Muscle layer of colon (tissue), 2 donors: Measurements from ENCODE around the gene EML2.
"Not testable (repeated sequence)": the region's sequence is repeated elsewhere in the genome, so short reads cannot be mapped to it uniquely, and the experiment has no call there.

Experiments used
- H3K27ac ChIP-seq: one replicate; pipeline ENCODE4 v1.7.0; 2013; ENCODE audit warnings: low read depth, mild to moderate bottlenecking, low read length, moderate library complexity
- H3K27me3 ChIP-seq, 2 donors: one replicate each; pipeline ENCODE4 v1.7.0; 2013; ENCODE audit warnings: low read length in 2 of 2, mild to moderate bottlenecking in 2 of 2; ENCODE audit not compliant: insufficient read depth in 2 of 2, control insufficient read depth in 1 of 2
- H3K36me3 ChIP-seq: one replicate; pipeline ENCODE4 v1.7.0; 2013; ENCODE audit warnings: mild to moderate bottlenecking, low read length; ENCODE audit not compliant: insufficient read depth
- H3K4me1 ChIP-seq: one replicate; pipeline ENCODE4 v1.7.0; 2013; ENCODE audit warnings: mild to moderate bottlenecking, low read length; ENCODE audit not compliant: insufficient read depth
- H3K4me3 ChIP-seq, 2 donors: one replicate each; pipeline ENCODE4 v1.7.0; 2013; ENCODE audit warnings: low read length in 2 of 2, low read depth in 1 of 2, mild to moderate bottlenecking in 1 of 2, moderate library complexity in 1 of 2
- H3K9ac ChIP-seq: one replicate; pipeline ENCODE4 v1.7.0; 2013; ENCODE audit warnings: low read length
- H3K9me3 ChIP-seq: one replicate; pipeline ENCODE4 v1.7.0; 2013; ENCODE audit warnings: mild to moderate bottlenecking, low read length
- donor health status: abdominal sarcoma.
- donor health status: Adenocarcinoma of cecum.

The EML2 gene

GRCh38 chr19:45632468-45633196 lies 6.6 kb downstream of the EML2 start:
- no peak overlapping the region for H3K27ac ChIP-seq
- no peak overlapping the region for H3K4me3 ChIP-seq
- no peaks in the 10 kb centered on the region for H3K27me3 ChIP-seq
- no peaks in the 10 kb centered on the region for H3K9me3 ChIP-seq
- peaks cover 4% of the 10 kb centered on the region for H3K36me3 ChIP-seq
- H3K4me1 ChIP-seq: no peaks in the 10 kb centered on the region
- no peak overlapping the region for H3K9ac ChIP-seq

- Histone ChIP-seq H3K27ac (no peak overlapping the region), H3K9me3 (no peaks in the 10 kb centered on the region), H3K9ac (no peak overlapping the region), H3K36me3 (peaks cover 4% of the 10 kb centered on the region), H3K27me3 (no peaks in the 10 kb centered on the region), H3K4me1 (no peaks in the 10 kb centered on the region), H3K4me3 (no peak overlapping the region)
Measured at GRCh38 chr19:45630463-45630862, 8.7 kb downstream of the EML2 start.

GRCh38 chr19:45629704-45630103 lies 9.5 kb downstream of the EML2 start:
- Histone ChIP-seq H3K27ac (no peak overlapping the region), H3K27me3 (no peaks in the 10 kb centered on the region), H3K9me3 (no peaks in the 10 kb centered on the region), H3K4me1 (no peaks in the 10 kb centered on the region), H3K36me3 (peaks cover 5% of the 10 kb centered on the region), H3K4me3 (no peak overlapping the region), H3K9ac (no peak overlapping the region)

- H3K27me3 ChIP-seq, H3K36me3 ChIP-seq, H3K9me3 ChIP-seq, H3K4me1 ChIP-seq, H3K9ac ChIP-seq, H3K27ac ChIP-seq, H3K4me3 ChIP-seq: not testable (repeated sequence)
Measured at GRCh38 chr19:45628219-45628618, 11.0 kb downstream of the EML2 start.

- Histone ChIP-seq H3K4me3 (no peak overlapping the region), H3K27ac (no peak overlapping the region), H3K27me3 (no peaks in the 10 kb centered on the region), H3K4me1 (no peaks in the 10 kb centered on the region), H3K9ac (no peak overlapping the region), H3K9me3 (no peaks in the 10 kb centered on the region), H3K36me3 (peaks cover 5% of the 10 kb centered on the region)
Measured at GRCh38 chr19:45623984-45624383, 15.2 kb downstream of the EML2 start.

- Histone ChIP-seq H3K9ac (no peak overlapping the region), H3K27ac (no peak overlapping the region), H3K4me1 (no peaks in the 10 kb centered on the region), H3K27me3 (no peaks in the 10 kb centered on the region), H3K4me3 (no peak overlapping the region), H3K9me3 (no peaks in the 10 kb centered on the region), H3K36me3 (peaks cover 5% of the 10 kb centered on the region)
Measured at GRCh38 chr19:45621976-45622503, 17.2 kb downstream of the EML2 start.

- Histone ChIP-seq H3K27ac (no peak overlapping the region), H3K27me3 (no peaks in the 10 kb centered on the region), H3K9ac (no peak overlapping the region), H3K4me1 (no peaks in the 10 kb centered on the region), H3K4me3 (no peak overlapping the region), H3K9me3 (no peaks in the 10 kb centered on the region), H3K36me3 (peaks cover 5% of the 10 kb centered on the region)
Measured at GRCh38 chr19:45621389-45621788, 17.8 kb downstream of the EML2 start.

- H3K27me3 ChIP-seq: no peaks in the 10 kb centered on the region
- H3K36me3 ChIP-seq: peaks cover 13% of the 10 kb centered on the region
- H3K4me1 ChIP-seq: no peaks in the 10 kb centered on the region
- H3K9me3 ChIP-seq: no peaks in the 10 kb centered on the region
- H3K4me3 ChIP-seq: no peak overlapping the region
- no peak overlapping the region for H3K9ac ChIP-seq
- no peak overlapping the region for H3K27ac ChIP-seq
Measured at GRCh38 chr19:45616704-45617017, 22.5 kb downstream of the EML2 start.

- Histone ChIP-seq H3K9me3 (no peaks in the 10 kb centered on the region), H3K27ac (no peak overlapping the region), H3K4me1 (no peaks in the 10 kb centered on the region), H3K9ac (no peak overlapping the region), H3K36me3 (peaks cover 13% of the 10 kb centered on the region), H3K27me3 (no peaks in the 10 kb centered on the region), H3K4me3 (no peak overlapping the region)
Measured at GRCh38 chr19:45615795-45616703, 23.1 kb downstream of the EML2 start.

- H3K4me1 ChIP-seq, H3K4me3 ChIP-seq, H3K9me3 ChIP-seq, H3K9ac ChIP-seq, H3K27ac ChIP-seq, H3K27me3 ChIP-seq: not testable (repeated sequence)
- peaks cover 13% of the 10 kb centered on the region for H3K36me3 ChIP-seq
Measured at GRCh38 chr19:45615056-45615455, 24.1 kb downstream of the EML2 start.

GRCh38 chr19:45613926-45614725 lies 25.1 kb downstream of the EML2 start:
- H3K27ac ChIP-seq: no peak overlapping the region
- H3K4me1 ChIP-seq: no peaks in the 10 kb centered on the region
- no peak overlapping the region for H3K9ac ChIP-seq
- no peaks in the 10 kb centered on the region for H3K27me3 ChIP-seq
- H3K4me3 ChIP-seq: no peak overlapping the region
- H3K36me3 ChIP-seq: peaks cover 18% of the 10 kb centered on the region
- H3K9me3 ChIP-seq: no peaks in the 10 kb centered on the region
